ENCODE measurements around the gene NHLH2. TPM values are rescaled to one million over a fixed set of nuclear protein-coding genes. Genes with fewer than 3 reads are reported as not detected.

NHLH2 gene
- not detected for polyA plus RNA-seq (2013, experiment 1 of 2; ENCODE audit: insufficient read length)
- not detected for polyA plus RNA-seq (2013, experiment 2 of 2; ENCODE audit: insufficient read length)

GRCh38 chr1:115840605-115841460 lies at the start of gene NHLH2:
Gene NHLH2, minus strand, starts transcription at chr1:115841126. Its CDS starts 2,754 bp downstream, at chr1:115838372.
- no peak for DNase-seq

- no peak for DNase-seq
These were observed 49.7 kb upstream of the NHLH2 start for GRCh38 chr1:115890580-115890979.

GRCh38 chr1:115888976-115889375 lies 48.0 kb upstream of the NHLH2 start:
- DNase-seq = no peak

- peak; percentile 1 for DNase-seq
These were observed 42.3 kb upstream of the NHLH2 start for GRCh38 chr1:115882913-115883902.

- DNase-seq = no peak
These were observed 40.2 kb upstream of the NHLH2 start for GRCh38 chr1:115880981-115881672.

- no peak for DNase-seq
These were observed 39.1 kb upstream of the NHLH2 start for GRCh38 chr1:115879977-115880376.

GRCh38 chr1:115877511-115877910 lies 36.6 kb upstream of the NHLH2 start:
- DNase-seq = no peak

GRCh38 chr1:115874904-115875303 lies 34.0 kb upstream of the NHLH2 start:
- DNase-seq = peak; percentile 40

GRCh38 chr1:115874497-115874896 lies 33.6 kb upstream of the NHLH2 start:
- no peak for DNase-seq

- no peak for DNase-seq
These were observed 32.3 kb upstream of the NHLH2 start for GRCh38 chr1:115873184-115873583.

GRCh38 chr1:115869064-115869463 lies 28.1 kb upstream of the NHLH2 start:
- DNase-seq = no peak

- no peak for DNase-seq
These were observed 26.3 kb upstream of the NHLH2 start for GRCh38 chr1:115867216-115867615.

- DNase-seq = no peak
These were observed 24.9 kb upstream of the NHLH2 start for GRCh38 chr1:115865704-115866380.

- no peak for DNase-seq
These were observed 21.5 kb upstream of the NHLH2 start for GRCh38 chr1:115862403-115862802.

- no peak for DNase-seq
These were observed 13.1 kb upstream of the NHLH2 start for GRCh38 chr1:115854005-115854404.

GRCh38 chr1:115850937-115851336 lies 10.0 kb upstream of the NHLH2 start:
- no peak for DNase-seq

- DNase-seq = no peak
These were observed 6.9 kb upstream of the NHLH2 start for GRCh38 chr1:115847787-115848186.

- no peak for DNase-seq
These were observed 2.0 kb upstream of the NHLH2 start for GRCh38 chr1:115842948-115843347.

GRCh38 chr1:115839679-115840237 lies 1.2 kb downstream of the NHLH2 start:
- DNase-seq = no peak

GRCh38 chr1:115839029-115839678 lies 1.8 kb downstream of the NHLH2 start:
- DNase-seq = peak; percentile 13
